HG03460 (cell line): Measurements from ENCODE around the gene MMEL1.
"Not testable (repeated sequence)": the region's sequence is repeated elsewhere in the genome, so short reads cannot be mapped to it uniquely, and the experiment has no call there.

Experiments
- ATAC-seq: cut with Tn5 transposase; IDR thresholded peaks from one replicate; pipeline ENCODE4 v1.9.1; 2021; ENCODE audit not compliant: unreplicated experiment

The MMEL1 gene

DNA sequence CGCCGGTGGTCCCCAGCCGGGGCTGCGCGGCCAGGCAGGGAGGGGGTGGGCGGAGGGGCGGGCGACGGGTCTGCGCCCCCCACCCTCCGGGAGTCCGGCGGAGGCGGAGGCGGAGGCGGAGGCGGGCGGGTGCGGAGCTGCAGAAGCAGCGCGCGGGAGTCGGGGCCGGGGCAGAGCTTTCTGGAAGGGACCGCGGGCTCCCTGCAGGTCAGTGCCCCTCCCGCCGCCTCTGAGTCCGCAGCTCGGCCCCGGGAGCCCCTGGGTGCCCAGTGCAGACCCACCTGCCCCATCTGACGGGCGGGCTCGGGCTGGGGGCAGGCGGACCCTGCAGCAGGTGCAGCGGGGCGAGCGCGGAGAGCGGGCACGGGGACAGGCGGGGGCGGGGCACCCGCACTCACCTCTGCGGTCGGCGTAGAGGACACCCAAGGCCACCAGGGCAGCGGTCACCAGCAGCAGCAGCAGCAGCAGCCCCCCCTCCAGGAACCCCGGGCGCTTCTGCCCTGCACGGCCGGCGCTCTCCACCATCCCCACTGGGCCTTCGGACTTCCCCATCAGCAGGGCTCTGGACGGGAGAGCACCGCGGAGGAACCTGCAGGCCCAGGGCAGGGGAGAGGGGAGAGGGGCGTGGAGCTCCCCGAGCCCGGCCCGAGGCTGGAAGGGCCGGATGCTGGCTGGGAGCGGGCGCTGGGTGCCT, 3.7 kb downstream of the MMEL1 start:
- no peak for ATAC-seq

DNA sequence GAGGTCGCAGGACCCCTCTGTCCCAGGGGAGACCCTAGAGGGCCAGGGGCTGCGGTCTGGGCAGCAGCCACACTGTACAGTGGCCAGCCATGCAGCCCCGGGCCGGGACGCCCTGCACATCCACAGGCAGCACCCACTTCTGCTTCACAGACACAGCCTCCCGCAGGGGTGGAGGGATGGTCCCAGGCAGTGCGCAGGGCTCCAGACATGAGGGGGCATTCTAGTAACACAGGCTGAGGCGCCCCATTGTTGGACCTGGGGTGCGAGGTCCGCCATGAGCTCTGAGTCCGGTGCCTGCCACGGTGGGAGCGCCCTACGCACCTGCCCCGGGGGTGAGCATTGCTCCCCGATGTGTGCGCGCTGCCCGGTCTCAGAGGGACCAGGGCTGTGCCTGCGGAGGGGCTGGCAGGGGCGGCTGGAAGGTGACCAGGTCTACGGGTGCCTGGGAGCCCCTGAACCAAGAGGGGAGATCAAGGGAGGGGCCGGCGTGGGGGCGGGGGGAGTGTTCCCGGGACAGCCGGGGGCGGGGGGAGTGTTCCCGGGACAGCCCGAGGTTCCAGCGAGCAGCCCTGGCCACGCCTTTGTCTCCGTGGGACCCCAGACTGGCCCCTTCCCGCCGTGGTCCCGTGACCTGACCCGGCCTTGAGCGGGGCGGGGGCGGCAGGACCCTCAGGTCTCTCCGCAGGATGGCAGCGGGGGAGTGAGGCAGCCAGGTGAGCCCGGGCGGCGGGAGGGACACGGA, 4.5 kb downstream of the MMEL1 start:
- ATAC-seq: no peak

DNA sequence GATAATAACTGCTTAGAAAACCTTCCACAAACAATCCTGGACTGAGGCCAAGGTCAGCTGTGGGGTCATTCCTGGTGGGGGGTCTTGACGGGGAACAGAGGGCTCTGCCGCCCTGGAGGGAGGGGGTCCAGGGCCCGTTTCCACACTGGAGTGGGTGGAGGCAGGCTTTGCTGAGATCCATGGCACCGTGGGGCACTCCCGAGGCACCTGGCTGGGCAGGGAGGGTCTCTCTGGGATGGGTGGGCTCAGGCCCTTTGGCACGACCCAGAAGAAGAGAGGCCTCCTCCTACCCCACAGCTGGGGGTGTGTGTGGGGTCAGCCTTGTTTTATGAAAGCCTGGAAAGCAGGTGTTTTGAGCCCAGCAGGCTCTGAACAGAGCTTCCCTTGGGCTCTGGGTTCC, 5.1 kb downstream of the MMEL1 start:
- no peak for ATAC-seq

DNA sequence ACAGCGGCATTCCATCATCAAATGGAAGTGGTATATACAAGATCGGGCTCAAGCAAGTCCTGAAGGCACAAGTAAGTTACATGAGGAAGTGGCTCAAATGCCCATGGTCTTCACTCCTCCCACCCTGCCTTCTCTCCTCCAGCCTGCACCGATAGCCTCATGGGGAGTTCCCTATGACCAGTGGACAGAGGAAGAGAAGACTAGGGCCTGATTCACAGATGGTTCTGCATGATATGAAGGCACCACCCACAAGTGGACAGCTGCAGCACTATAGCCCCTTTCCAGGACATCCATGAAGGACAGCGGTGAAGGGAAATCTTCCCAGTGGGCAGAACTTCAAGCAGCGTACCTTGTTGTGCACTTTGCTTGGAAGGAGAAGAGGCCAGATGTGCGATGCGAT, 7.1 kb downstream of the MMEL1 start:
- not testable (repeated sequence) for ATAC-seq

DNA sequence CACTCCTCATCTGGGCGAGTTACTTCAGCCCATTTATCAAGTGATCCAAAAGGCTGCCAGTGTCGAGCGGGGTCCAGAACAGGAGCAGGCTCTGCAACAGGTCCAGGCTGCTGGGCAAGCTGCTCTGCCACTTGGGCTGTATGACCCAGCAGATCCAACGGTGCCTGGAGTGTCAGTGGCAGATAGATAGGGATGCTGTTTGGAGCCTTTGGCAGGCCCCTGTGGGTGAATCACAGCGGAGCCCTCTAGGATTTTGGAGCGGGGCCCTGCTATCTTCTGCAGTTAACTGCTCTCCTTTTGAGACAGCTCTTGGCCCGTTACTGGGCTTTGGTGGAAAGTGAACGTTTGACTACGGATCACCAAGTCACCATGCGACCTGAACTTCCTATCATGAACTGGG, 7.5 kb downstream of the MMEL1 start:
- no peak for ATAC-seq

DNA sequence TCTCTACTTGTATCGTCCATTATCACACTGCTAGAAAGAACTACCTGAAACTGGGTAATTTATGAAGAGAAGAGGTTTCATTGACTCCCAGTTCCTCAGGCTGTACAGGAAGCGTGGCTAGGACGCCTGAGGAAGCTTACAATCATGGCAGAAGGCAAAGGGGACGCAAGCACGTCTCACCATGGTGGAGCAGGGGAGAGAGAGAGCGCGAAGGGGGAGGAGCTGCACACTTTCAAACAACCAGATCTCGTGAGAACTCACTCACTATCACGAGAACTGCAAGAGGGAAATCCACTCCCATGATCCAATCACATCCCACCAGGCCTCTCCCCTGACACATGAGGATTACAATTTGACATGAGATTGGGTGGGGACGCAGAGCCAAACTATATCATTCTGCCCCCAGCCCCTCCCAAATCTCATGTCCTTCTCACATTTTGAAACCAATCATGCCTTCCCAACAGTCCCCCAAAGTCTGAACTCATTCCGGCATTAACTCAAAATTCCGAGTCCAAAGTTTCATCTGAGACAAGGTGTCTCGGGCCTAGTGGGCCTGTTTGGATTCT, 8.0 kb downstream of the MMEL1 start:
- no peak for ATAC-seq

DNA sequence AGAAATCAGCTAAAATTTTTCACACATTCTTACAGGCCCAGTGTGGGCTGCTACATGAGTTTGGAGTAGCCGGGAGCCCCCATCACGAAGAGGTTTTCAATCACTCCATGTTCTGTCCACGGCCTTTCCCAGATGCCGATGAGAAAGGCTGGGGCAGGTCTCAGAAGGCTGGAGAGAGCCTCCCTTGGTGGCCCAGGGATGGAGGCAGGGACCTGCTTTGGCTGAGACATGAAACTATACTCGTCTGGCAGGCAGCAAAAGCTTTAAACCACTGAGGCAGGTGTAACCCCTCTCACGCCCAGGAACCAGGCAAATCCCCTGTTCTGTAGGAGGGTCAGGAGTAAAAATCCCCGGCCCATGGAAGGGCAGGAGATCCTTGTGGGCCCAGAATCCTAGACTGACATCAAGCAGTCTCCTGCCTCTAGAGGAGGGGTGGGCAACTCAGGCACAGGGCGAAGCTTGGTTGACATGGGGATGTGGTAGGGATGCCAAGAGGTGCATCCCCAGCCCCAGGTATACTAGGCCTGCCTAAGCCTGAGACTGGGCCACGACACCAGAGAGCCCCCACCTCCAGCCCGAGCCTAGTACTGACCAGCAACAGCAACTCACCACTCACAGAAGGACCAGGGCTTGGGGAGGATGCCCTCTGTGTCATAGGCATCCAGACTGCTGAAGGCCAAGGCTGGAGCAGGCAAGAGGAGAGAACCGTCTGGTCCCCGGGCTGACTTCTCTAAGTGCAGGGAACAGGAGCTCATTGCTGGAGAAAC, 9.1 kb downstream of the MMEL1 start:
- no peak for ATAC-seq

DNA sequence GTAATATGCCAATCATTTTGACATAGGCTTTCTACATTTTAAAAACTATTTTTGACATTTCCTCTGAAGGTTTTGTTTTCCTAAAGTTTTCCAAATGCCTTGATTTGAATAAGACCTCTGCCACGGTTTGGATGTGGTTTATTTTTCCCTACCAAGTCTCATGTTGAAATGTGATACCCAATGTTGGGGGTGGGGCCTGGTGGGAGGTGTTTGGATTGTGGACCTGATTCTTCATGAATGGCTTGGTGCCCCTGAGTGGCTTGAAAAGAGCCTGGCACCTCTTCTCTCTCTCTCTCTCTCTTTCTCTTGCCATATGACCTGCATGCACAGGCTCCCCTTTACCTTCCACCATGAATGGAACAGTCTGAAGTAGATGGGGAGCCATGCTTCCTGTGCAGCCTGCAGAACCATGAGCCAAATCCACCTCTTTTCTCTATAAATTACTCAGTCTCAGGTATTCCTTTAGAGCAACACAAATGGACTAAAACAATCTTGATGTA, 14.8 kb downstream of the MMEL1 start:
- ATAC-seq: no peak

DNA sequence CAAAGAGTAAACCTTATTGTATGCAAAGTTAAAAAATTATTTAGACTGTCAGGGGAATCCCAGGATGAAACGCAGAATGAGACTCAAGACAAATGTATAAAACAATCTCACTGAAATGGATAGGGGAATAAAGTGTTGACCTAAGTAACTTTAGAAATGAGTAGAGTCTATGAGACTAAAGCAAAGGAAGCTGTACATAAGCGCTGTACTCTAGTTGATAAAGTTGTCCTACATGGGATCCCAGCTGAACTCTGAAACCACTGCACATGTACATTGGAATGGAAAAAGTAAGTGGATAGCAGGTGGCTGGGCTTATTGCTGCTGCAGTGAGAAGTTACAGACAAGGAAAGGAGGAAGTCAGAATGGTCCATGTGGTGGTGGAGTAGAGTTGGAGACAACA, 18.7 kb downstream of the MMEL1 start:
- no peak for ATAC-seq

DNA sequence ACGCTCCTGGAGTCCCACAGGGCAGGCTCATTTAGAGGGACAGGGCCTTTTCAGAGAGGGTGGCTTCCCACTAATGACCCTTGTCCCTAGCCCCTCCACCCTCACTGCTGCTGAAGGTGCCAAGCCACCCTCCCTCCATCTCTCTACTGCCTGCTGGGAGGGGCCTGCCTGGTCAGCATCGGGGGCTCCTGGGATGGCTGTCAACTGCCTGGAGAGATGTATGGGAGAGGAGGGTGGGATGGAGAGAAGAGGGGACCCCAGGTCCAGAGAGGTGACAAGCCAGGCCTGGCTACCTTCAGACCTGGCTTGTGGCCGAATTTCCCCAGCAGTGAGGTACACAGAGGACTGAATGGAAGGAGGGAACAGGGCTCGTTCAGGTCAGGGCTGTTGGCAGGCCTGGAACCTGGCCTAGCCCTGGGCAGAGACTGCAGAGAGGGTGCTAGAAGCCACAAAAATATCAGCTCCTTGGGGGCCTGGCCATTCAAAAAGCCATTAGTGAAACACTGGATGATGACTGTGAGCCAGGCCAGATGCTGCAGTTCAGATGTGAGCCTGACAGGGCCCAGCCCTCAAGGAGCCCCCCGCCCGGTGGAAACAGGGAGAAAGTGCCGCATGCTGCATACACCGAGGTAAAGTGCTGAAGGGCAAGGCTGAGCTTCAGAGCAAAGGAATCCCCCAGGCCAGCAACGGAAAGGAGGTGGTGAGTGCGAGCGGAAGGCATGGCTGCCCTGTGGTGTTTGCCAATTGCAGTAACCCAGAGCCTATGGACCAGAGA, 20.0 kb downstream of the MMEL1 start:
- no peak for ATAC-seq

DNA sequence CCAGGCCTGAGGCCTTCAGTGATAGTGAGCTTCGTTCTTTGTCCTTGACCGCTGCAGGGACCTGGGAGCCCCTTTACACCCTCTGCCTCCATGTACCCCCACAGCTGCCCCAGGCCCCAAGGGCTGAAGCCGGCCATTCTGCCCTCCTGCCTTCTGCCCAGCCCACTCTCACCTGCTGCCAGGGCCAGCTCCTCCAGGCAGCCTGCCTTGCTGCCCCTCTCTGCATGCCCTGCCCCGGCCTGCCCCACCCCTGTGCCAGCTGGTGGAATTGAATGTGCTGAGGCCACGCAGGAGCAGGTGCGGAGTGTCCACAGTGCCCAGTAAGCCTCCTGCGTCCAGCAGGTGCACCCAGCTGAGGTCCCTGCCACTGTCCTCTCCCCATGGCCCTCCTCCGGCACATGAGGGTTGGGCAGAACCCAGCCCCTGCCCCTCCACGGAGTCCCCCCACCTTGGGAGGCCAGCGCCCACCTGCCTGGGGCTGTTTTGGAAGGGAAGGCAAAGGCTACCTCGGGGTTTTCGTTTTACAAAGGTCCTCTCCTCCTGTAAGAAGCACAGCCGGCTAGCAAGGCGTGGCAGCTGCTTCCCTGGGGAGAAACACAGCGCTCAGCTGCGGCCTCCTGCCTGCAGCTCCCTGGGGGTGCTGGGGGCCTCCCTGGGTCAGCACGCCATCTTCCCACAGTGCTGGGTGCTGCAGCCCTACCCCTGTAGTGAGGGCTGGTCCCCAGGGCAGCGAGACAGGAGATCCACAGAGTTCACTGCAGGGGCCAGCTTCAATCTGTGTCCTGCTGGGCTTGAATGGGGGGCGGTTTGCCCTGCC, 21.0 kb downstream of the MMEL1 start:
- no peak for ATAC-seq

DNA sequence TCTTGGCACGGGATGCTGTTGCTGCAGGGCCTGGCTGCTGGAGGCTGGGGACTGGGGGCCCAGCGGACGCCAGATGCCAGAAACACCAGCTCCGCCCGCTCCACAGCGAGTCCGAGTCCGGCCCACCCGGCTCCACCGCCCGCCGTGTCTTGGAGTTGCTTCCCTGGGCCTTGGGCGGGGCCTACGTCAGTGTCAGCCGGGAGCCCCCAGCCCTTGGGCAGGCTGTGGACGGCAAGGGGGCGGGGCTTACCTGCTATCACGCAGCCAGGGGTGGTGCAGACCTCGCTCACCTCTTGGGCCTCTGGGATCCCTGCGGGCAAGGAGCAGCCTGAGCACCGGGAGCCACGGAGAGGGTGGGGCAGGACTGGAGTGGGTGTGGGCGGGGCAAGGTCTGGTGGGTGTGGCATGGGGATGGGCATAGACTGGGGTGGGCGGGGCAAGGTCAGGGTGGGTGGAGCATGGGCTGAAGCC, 21.8 kb downstream of the MMEL1 start:
- ATAC-seq: no peak

DNA sequence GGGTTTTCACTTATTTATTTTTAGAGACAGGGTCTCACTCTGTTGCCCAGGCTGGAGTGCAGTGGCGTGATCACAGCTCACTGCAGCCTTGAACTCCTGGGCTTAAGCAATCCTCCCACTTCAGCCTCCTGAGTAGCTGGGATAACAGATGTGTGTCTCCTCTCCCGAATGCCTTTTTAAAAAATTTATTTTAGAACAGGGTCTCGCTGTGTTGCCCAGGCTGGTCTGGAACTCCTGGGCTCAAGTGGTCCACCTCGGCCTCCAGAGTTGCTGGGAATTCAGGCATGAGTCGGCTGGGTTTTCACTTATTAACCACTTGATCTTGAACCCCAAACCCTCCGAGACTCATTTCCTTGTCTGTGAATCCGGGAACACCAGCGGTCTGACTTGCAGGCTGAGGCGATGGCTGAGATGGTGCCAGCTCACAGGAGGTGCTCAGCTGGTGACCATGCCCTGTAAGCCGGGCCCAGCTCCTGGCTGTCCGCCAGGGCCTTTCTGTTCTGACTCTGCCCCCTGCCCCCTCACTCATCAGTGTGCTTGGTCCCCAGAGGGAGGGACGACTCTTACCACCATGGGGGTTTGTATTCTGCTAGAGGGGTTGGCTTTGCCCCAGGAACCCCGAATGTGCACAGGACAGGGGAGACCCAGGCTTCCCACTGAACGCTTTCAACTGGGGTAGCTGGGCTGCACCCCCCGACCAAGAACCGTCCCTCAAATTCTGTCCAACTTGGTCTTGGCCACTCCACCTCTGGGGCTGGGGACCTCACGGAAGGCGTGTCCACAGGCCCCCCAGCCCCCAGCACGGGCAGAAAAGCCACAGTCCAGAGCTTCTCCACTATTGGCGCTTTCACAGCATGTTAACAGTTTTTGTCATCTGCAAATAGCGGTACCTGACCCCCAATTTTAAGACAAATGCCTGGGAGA, 22.5 kb downstream of the MMEL1 start:
- no peak for ATAC-seq

DNA sequence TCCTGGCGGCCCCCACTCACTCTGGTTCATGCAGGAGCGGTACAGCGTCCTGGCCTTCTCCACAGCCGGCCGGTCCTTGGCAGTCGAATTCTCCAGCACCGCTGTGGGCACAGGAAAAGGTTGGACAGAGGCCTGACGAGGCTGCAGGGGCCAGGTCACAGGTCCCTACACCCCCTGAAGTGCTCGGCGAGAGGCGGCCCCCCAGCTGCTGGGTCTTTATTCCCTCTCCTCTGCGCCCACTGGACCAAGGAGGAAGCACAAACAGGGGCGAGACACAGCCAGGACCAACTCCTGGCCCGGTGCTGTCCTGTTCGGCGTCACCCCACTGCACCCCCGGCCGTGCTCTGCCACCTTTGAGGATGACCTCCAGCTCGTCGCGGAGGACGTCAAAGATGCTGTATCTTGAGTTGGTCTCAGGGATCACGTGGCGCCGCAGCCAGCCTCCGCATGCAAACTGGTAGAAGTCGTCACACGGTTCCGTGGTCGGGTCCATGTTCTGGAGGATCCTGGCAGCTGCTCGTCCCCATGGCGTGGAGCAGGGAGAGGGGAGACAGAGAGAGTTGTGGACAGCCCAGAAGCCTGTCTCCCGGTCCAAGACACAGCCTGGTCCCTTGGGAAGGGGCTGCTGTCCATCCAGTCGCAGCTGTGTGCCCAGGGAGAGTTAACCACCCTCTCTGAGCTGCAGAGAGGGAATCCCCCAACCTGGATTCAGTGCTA, 23.3 kb downstream of the MMEL1 start:
- ATAC-seq: no peak

DNA sequence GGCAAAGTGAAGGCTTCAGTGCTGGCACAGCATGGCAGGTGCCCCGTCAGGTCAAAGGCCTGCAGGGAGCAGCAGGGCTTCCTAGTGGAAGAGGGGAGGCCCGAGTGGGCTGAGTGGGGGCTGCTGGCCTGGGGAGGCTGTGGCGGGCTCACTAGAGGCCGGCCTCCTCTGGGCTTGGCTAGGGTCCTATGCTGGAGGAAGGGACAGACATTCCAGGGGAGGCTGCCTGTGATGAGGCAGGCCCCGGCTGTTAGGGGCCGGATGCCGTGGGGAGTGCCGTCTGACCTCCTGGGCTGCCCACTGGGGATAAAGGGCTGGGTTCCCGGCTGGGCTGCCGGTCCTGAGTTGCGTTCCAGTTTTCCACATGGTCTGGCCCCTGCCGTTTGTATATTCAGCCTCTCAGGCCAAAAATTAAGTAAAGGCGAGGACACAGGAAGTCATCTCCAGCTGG, 25.1 kb downstream of the MMEL1 start:
- ATAC-seq: no peak

DNA sequence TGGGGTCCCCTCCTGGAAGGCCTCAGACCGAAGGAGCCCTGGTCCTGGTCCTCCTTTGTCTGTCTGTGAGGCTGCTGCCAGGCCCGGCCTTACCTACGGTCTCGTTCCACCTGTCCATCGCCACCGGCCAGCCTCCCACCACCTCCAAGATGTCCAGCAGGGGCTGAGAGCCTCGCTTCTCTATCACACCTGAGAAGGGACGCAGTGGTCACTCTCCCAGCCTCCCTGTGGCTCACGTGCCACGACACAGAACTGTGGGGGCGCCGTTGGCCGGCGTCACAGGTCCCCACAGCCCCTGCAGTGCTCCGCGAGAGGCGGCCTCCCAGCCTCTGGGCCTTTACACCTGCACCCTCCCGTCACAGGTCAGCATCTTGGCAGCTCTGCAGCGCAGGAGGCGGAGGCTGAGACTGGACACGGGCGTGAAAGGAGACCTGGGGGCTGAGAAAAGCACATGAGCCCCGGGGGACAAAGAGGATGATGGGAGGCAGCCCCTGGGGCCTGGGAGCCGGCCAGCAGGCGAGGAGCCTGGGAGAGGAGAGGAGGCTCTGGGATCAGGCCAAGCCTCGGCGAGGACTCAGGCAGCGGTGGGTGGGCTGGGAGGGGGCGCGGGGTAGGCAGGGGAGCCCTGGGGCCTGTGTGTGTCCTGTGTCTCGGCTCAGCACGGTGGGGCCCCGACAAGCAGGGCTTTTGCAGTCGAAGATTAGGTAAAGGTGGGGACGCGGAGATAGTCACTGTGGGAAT, 25.8 kb downstream of the MMEL1 start:
- no peak for ATAC-seq

DNA sequence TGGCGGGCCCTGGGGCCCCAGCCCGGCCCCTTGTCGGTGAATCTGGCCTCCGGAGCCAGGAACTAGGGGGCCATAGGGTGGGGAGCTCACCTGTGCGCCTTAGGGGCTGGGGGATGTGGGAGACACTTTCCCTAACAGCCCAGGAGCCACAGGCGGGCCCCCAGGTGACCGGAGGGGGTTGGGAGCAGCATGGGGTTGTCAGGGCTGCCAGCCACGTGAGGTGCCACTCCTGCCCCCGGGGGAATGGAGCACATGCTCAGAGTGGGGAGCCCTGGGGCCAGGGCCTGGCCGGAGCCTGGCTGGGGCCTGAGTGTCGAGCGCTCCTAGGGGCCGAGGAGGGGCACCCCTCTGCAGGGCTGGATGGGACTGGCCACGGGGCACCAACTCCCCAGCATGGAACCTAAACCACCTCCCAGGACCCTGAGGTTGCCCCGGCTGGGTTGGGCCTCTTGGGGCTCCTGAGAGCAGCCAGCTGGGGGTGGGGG, 26.4 kb downstream of the MMEL1 start:
- no peak for ATAC-seq
